Kidney (tissue), 14 donors: ENCODE data around the gene ABI3. TPM values are rescaled to one million over a fixed set of nuclear protein-coding genes. Genes with fewer than 3 reads are reported as not detected.

Source experiments
- DNase-seq, 5 donors: peaks; one replicate each; pipeline ENCODE4 v3.0.0-alpha.2; 2013 to 2020
- FAIRE-seq: peaks from 2 replicates; lab custom pipeline; 2012; peaks lifted over from hg19 to GRCh38; lab: Jason Lieb, UNC
- H3K27ac ChIP-seq, 2 donors: one replicate each; pipeline ENCODE4 v1.7.0; 2013; ENCODE audit warnings: low read depth in 2 of 2, low read length in 2 of 2, inconsistent platforms in 1 of 2
- H3K27me3 ChIP-seq: one replicate; pipeline ENCODE4 v1.7.1; 2013; ENCODE audit warnings: low read length, inconsistent platforms; ENCODE audit not compliant: control insufficient read depth, insufficient read depth
- H3K36me3 ChIP-seq, 3 donors: one replicate each; pipeline versions ENCODE4 v1.7.0 to v1.7.1; 2013; ENCODE audit warnings: low read length in 3 of 3, control low read depth in 1 of 3, inconsistent platforms in 1 of 3; ENCODE audit not compliant: insufficient read depth in 3 of 3, control insufficient read depth in 2 of 3
- H3K4me1 ChIP-seq, 3 donors: one replicate each; pipeline versions ENCODE4 v1.7.0 to v1.7.1; 2013; ENCODE audit warnings: low read length in 3 of 3, inconsistent platforms in 1 of 3, low read depth in 1 of 3; ENCODE audit not compliant: control insufficient read depth in 2 of 3, insufficient read depth in 2 of 3
- H3K4me3 ChIP-seq, 3 donors: one replicate each; pipeline versions ENCODE4 v1.7.0 to v1.8.1; 2013; ENCODE audit warnings: low read length in 3 of 3, control low read depth in 1 of 3, inconsistent platforms in 1 of 3
- H3K9ac ChIP-seq, 3 donors: one replicate each; pipeline versions ENCODE4 v1.7.0 to v1.7.1; 2013; ENCODE audit warnings: low read length in 3 of 3, control low read depth in 1 of 3, inconsistent platforms in 1 of 3
- H3K9me3 ChIP-seq, 3 donors: one replicate each; pipeline versions ENCODE4 v1.7.0 to v1.7.1; 2013; ENCODE audit warnings: low read length in 3 of 3, control low read depth in 1 of 3, inconsistent platforms in 1 of 3; ENCODE audit not compliant: control insufficient read depth in 2 of 3, insufficient read depth in 1 of 3
- CTCF ChIP-seq: IDR thresholded peaks from 3 replicates; pipeline ENCODE4 v1.5.1; 2012; ENCODE audit warnings: mild to moderate bottlenecking, moderate library complexity, borderline replicate concordance; ENCODE audit not compliant: insufficient read depth; ENCODE audit errors: extremely low read depth
- intact Hi-C: fragments of 100-400 bp; cut with DNase I; formaldehyde crosslinking; loops from one replicate; pipeline ENCODE4 v1.11.1; 2022
- polyA plus RNA-seq: library from polyadenylated mRNA; stranded (reverse); fragments of 350-450 nt; fragmentation: Illumina TruSeq; extraction: RNeasy Lipid Tissue Mini Kit (QIAGEN cat#74804); gene quantifications from one replicate; pipeline ENCODE4 v1.2.3, GENCODE V29; 2014; ENCODE audit warnings: low read depth, low replicate concordance; ENCODE audit not compliant: insufficient read depth
- total RNA-seq: library from RNA; stranded (reverse); fragmentation: NEBNext Ultra II Directional; extraction: Animal tissue kit (Norgen Biotek cat#: 25700); gene quantifications from one replicate; pipeline ENCODE4 v1.2.1, GENCODE V29; 2021
- donor health status: control.
- donor health status: control.
- donor health status: control.
- donor health status: control.
- donor health status: control.
- donor health status: DM: yes; HTN: yes; CAD: no.
- donor health status: Normal renal cell carcinoma (clear cell type).

The ABI3 gene
- total and polyA plus RNA-seq, 2 donors from 2014 or later: 17.1 to 18.3 TPM

- no peak for TF ChIP-seq CTCF
- Histone ChIP-seq H3K27me3 (no peaks in the 10 kb centered on the region), H3K27ac (no peak overlapping the region), H3K4me1 (no peaks in the 10 kb centered on the region), H3K9me3 (no peaks in the 10 kb centered on the region), H3K36me3 (no peaks in the 10 kb centered on the region), H3K4me3 (no peak overlapping the region), H3K9ac (no peak overlapping the region)
- intact Hi-C loops: no loop called here
- no peak for FAIRE-seq
- DNase-seq: peak in 1 of 5 donors; percentile 18
Observed at GRCh38 chr17:49252148-49252695, 41.7 kb downstream of the ABI3 start.

- Histone ChIP-seq H3K9ac (no peak overlapping the region), H3K4me1 (peaks cover 0 to 4% (median 0%) of the 10 kb centered on the region in 3 donors), H3K4me3 (no peak overlapping the region), H3K27ac (no peak overlapping the region), H3K36me3 (no peaks in the 10 kb centered on the region), H3K27me3 (no peaks in the 10 kb centered on the region), H3K9me3 (no peaks in the 10 kb centered on the region)
- FAIRE-seq (no peak), DNase-seq (no peak)
- intact Hi-C loops: no loop called here
- no peak for TF ChIP-seq CTCF
Observed at GRCh38 chr17:49254066-49254465, 43.6 kb downstream of the ABI3 start.

- DNase-seq (no peak), FAIRE-seq (no peak)
- Histone ChIP-seq H3K36me3 (no peaks in the 10 kb centered on the region), H3K9me3 (no peaks in the 10 kb centered on the region), H3K27me3 (no peaks in the 10 kb centered on the region), H3K27ac (no peak overlapping the region), H3K9ac (no peak overlapping the region), H3K4me3 (no peak overlapping the region), H3K4me1 (peaks cover 0 to 7% (median 0%) of the 10 kb centered on the region in 3 donors)
- intact Hi-C loops: no loop called here
- no peak for TF ChIP-seq CTCF
Observed at GRCh38 chr17:49255125-49255524, 44.6 kb downstream of the ABI3 start.

GRCh38 chr17:49258394-49258793, 47.9 kb downstream of the ABI3 start:
- DNase-seq: no peak
- Histone ChIP-seq H3K36me3 (no peaks in the 10 kb centered on the region), H3K27me3 (no peaks in the 10 kb centered on the region), H3K4me1 (peaks cover 0 to 9% (median 0%) of the 10 kb centered on the region in 3 donors), H3K9ac (no peak overlapping the region), H3K9me3 (no peaks in the 10 kb centered on the region), H3K27ac (no peak overlapping the region), H3K4me3 (no peak overlapping the region)
- TF ChIP-seq CTCF: no peak
- intact Hi-C loops: no loop called here
- no peak for FAIRE-seq
